Right cardiac atrium (tissue), 5 donors: ENCODE measurements around the gene NTN1. TPM values are rescaled to one million over a fixed set of nuclear protein-coding genes. Genes with fewer than 3 reads are reported as not detected.
"Not testable (repeated sequence)": the region's sequence is repeated elsewhere in the genome, so short reads cannot be mapped to it uniquely, and the experiment has no call there.

Source experiments
- ATAC-seq, 2 donors: fragments of 200-7000 bp; cut with Tn5 transposase; one replicate each; pipeline versions ENCODE4 v1.8.0 to v1.9.1; 2020; ENCODE audit warnings: moderate library complexity in 2 of 2, mild to moderate bottlenecking in 1 of 2
- DNase-seq, 3 donors: peaks; one replicate each; pipeline ENCODE4 v3.0.0-alpha.2; 2020
- H3K27ac ChIP-seq: one replicate; pipeline ENCODE4 v1.5.1; 2013; ENCODE audit warnings: mild to moderate bottlenecking, low read length, control low read depth, moderate library complexity
- H3K27me3 ChIP-seq: one replicate; pipeline ENCODE4 v1.6.1; 2013; ENCODE audit not compliant: control insufficient read depth, insufficient read depth
- H3K4me1 ChIP-seq: one replicate; pipeline ENCODE4 v1.6.1; 2013; ENCODE audit warnings: low read length; ENCODE audit not compliant: control insufficient read depth, insufficient read depth
- H3K4me3 ChIP-seq: one replicate; pipeline ENCODE4 v1.5.1; 2013; ENCODE audit warnings: low read length, control low read depth
- H3K9me3 ChIP-seq: one replicate; pipeline ENCODE4 v1.6.1; 2013; ENCODE audit warnings: low read length; ENCODE audit not compliant: control insufficient read depth
- WGBS: extraction: QIAGEN DNeasy Blood & Tissue Kit; methylation state at CpG from one replicate; pipeline ENCODE4 v1.1.7; 2013; 5-methylcytosine and 5-hydroxymethylcytosine counted together
- intact Hi-C, 4 donors: fragments of 100-400 bp; cut with DNase I; formaldehyde crosslinking; loops; one replicate each; pipeline versions ENCODE4 v1.11.0 to v1.14.0; 2022 to 2023
- polyA plus RNA-seq: library from polyadenylated mRNA; stranded (reverse); fragments of 200-250 nt; gene quantifications from one replicate; pipeline ENCODE4 v1.2.3, GENCODE V29; 2013
- total RNA-seq, 4 donors: library from RNA; stranded (reverse); fragmentation: NEBNext Ultra II Directional; extraction: Animal tissue kit (Norgen Biotek cat#: 25700); gene quantifications; one replicate each; pipeline ENCODE4 v1.2.1, GENCODE V29; 2021
- donor health status: healthy with polysubstance abuse.
- donor health status: DM: no; HTN: yes; CAD: no.
- donor health status: DM: no; HTN: no; CAD: no.
- donor health status: DM: no; HTN: yes; CAD: no; lungs with severe emphysema.
- donor health status: DM: yes; HTN: yes; CAD: no.

NTN1 gene
- total and polyA plus RNA-seq, 5 donors: 90.5 to 265 (median 179) TPM

DNA sequence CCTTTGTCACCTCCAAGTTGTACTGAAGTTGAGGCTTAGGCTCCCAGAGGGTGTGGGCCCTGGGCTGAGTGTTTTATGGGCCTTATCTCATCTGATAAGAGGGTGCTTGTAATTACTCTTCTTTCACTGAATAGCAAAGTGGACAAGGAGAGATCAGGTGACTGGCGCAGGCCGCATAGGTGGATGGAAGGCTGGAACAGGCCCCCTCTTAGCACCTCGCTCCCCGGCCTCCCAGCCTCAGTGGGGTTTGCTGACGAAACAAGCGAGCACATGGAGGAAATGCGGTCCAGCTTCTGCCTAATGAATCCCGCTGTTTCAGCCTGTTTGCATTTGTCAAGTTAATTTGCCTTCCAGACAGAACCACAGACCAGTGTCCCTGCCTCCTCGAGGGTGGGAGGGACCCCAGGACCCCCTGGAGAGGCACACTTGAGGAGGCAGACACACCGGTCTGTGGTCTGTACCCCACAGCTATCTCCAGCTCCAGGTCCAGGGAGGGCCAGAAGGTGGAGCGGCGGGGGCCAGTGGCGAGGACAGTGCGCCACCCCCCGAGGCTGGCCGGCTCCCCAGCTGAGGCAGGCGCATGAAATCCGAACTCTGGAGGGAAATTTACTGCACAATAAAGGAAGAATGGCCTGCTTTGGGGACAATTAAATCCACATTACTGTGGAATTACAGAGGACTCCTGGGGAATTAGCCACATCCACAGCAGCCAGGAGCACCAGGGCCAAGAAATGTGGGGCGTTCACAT lies 123.4 kb downstream of the NTN1 start:
- no peaks in the 10 kb centered on the region for H3K27me3 ChIP-seq
- intact Hi-C loops: loop anchor here in 1 of 4 donors (5.0 kb wide), 1 partner anchor 42 kb away; no protein-coding TSS in a partner anchor
- no peak overlapping the region for H3K27ac ChIP-seq
- ATAC-seq: no peak
- H3K4me1 ChIP-seq: no peaks in the 10 kb centered on the region
- no peak overlapping the region for H3K4me3 ChIP-seq
- H3K9me3 ChIP-seq: no peaks in the 10 kb centered on the region
- WGBS: 85% methylated on average over 19 of the region's 19 CpGs
- DNase-seq: no peak

DNA sequence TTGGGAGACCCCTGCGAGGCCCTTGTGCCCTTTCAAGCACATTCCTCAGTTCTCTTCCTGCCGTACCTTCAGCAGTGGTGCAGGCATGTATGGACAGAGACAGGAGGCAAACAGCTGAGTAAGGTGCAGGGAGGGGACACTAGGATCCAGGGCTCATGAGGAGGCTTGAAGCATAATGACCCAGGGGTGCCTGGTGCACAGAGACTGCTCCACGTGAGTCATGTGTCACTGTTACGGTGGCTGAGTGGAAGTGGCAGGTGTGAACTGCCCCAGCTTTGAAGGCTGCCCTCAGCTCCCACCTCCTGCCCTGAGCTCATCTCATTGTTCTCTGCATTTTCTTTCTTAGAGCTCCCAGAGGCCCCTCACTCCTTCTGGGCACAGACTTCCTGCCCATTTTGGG lies 124.8 kb downstream of the NTN1 start:
- Histone ChIP-seq H3K27me3 (no peaks in the 10 kb centered on the region), H3K27ac (no peak overlapping the region), H3K4me1 (peaks cover 4% of the 10 kb centered on the region), H3K9me3 (no peaks in the 10 kb centered on the region), H3K4me3 (no peak overlapping the region)
- 60% methylated on average over 4 of the region's 4 CpGs for WGBS
- intact Hi-C loops: no loop called here
- ATAC-seq: no peak
- no peak for DNase-seq

GRCh38 chr17:9148905-9149525 lies 127.7 kb downstream of the NTN1 start:
- DNase-seq: no peak
- ATAC-seq: no peak
- WGBS: 50% methylated on average over 6 of the region's 6 CpGs
- Histone ChIP-seq H3K27me3 (no peaks in the 10 kb centered on the region), H3K4me3 (no peak overlapping the region), H3K4me1 (peaks cover 4% of the 10 kb centered on the region), H3K27ac (no peak overlapping the region), H3K9me3 (no peaks in the 10 kb centered on the region)
- intact Hi-C loops: no loop called here

GRCh38 chr17:9150446-9151090 lies 129.3 kb downstream of the NTN1 start:
- intact Hi-C loops: no loop called here
- H3K27ac ChIP-seq: no peak overlapping the region
- H3K27me3 ChIP-seq: no peaks in the 10 kb centered on the region
- DNase-seq (peak in 1 of 3 donors; percentile 63), ATAC-seq (peak; percentile 44 to 60)
- WGBS: 56% methylated on average over 25 of the region's 25 CpGs
- H3K4me3 ChIP-seq: no peak overlapping the region
- H3K9me3 ChIP-seq: no peaks in the 10 kb centered on the region
- peaks cover 4% of the 10 kb centered on the region for H3K4me1 ChIP-seq

- no peak for ATAC-seq
- no peak for DNase-seq
- intact Hi-C loops: no loop called here
- H3K4me3 ChIP-seq: no peak overlapping the region
- no peaks in the 10 kb centered on the region for H3K9me3 ChIP-seq
- H3K27ac ChIP-seq: no peak overlapping the region
- 45% methylated on average over 6 of the region's 6 CpGs for WGBS
- H3K4me1 ChIP-seq: peaks cover 4% of the 10 kb centered on the region
- no peaks in the 10 kb centered on the region for H3K27me3 ChIP-seq
Measured at GRCh38 chr17:9151091-9151490, 129.8 kb downstream of the NTN1 start.

DNA sequence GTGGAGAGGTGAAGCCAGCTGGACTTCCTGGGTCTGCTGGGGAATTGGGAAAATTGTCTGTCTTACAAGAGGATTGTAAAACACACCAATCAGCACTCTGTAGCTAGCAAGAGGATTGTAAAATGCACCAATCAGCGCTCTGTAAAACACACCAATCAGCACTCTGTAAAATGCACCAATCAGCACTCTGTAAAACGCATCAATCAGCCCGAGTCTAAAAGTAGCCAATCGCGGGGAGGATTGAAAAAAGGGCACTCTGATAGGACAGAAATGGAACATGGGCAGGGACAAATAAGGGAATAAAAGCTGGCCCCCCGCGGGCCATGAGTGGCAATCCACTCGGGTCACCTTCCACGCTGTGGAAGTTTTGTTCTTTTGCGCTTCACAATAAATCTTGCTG lies 130.4 kb downstream of the NTN1 start:
- WGBS: 96% methylated on average over 10 of the region's 10 CpGs
- H3K9me3 ChIP-seq, H3K27me3 ChIP-seq, H3K4me3 ChIP-seq, H3K4me1 ChIP-seq, ATAC-seq, intact Hi-C loops, DNase-seq, H3K27ac ChIP-seq: not testable (repeated sequence)

GRCh38 chr17:9158544-9159452 lies 137.5 kb downstream of the NTN1 start:
- Histone ChIP-seq H3K4me3 (no peak overlapping the region), H3K4me1 (no peaks in the 10 kb centered on the region), H3K9me3 (no peaks in the 10 kb centered on the region), H3K27ac (no peak overlapping the region), H3K27me3 (no peaks in the 10 kb centered on the region)
- WGBS: 84% methylated on average over 6 of the region's 6 CpGs
- intact Hi-C loops: no loop called here
- no peak for DNase-seq
- ATAC-seq: no peak

GRCh38 chr17:9162275-9162985 lies 141.1 kb downstream of the NTN1 start:
- Histone ChIP-seq H3K27ac (no peak overlapping the region), H3K9me3 (no peaks in the 10 kb centered on the region), H3K27me3 (no peaks in the 10 kb centered on the region), H3K4me3 (no peak overlapping the region), H3K4me1 (no peaks in the 10 kb centered on the region)
- DNase-seq: peak in 1 of 3 donors; percentile 68
- intact Hi-C loops: no loop called here
- ATAC-seq: peak in 1 of 2 donors; percentile 58
- 89% methylated on average over 31 of the region's 31 CpGs for WGBS

DNA sequence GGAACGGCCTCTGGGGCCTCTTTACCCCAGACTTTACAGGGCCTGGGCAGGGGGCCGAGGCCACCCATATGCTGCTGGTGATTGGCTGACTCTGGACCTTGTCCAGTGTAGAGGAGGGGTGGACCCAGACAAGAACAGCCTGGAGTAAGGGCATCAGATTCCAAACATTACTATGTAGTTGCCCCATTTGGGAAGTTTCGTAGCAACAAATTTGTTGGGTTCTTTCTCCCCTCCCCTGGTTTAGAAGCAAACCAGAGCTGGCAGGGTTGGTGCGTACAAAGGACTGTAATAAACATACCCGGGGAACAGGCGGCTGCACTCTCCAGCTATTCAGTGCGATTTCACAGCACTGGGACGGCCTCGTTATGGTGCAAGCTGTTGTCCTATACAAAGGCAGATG lies 145.5 kb downstream of the NTN1 start:
- H3K27me3 ChIP-seq: no peaks in the 10 kb centered on the region
- H3K4me1 ChIP-seq: no peaks in the 10 kb centered on the region
- no peak overlapping the region for H3K27ac ChIP-seq
- DNase-seq: no peak
- 89% methylated on average over 9 of the region's 9 CpGs for WGBS
- no peaks in the 10 kb centered on the region for H3K9me3 ChIP-seq
- intact Hi-C loops: no loop called here
- H3K4me3 ChIP-seq: no peak overlapping the region
- no peak for ATAC-seq

DNA sequence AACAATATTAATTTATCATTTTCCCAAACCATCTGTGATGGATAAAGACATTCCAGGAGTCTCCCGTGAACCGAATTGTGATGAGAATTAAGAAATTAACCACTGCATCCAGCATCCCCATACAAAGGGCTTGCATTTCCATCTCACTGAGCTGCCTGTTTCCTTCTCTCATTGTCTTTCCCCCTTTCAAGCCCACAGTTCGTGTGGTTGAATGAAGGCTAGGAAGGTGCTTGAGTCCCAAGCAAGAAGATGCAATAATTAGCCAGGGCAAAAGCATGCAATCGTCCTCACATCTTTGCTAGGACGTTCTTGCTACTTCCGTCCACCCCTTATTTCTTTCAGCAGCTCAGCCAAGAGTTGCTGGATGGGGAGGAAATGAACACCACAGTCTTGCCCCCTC lies 146.1 kb downstream of the NTN1 start:
- Histone ChIP-seq H3K4me3 (no peak overlapping the region), H3K9me3 (no peaks in the 10 kb centered on the region), H3K4me1 (no peaks in the 10 kb centered on the region), H3K27me3 (no peaks in the 10 kb centered on the region), H3K27ac (no peak overlapping the region)
- WGBS: 73% methylated on average over 6 of the region's 6 CpGs
- DNase-seq (no peak), ATAC-seq (no peak)
- intact Hi-C loops: no loop called here
